Neuronal stem cell (in vitro differentiated cells): ENCODE measurements around the gene SEL1L2.

ENCODE experiments used
- DNase-seq: peaks from one replicate; pipeline ENCODE4 v3.0.0-alpha.2; 2013; ENCODE audit warnings: low spot score
- H2AFZ ChIP-seq: one replicate; pipeline ENCODE4 v1.6.1; 2013; ENCODE audit warnings: mild to moderate bottlenecking, low read length, inconsistent platforms
- H2AK5ac ChIP-seq: 2 replicates; pipeline ENCODE4 v1.6.1; 2013; ENCODE audit warnings: low read depth, mild to moderate bottlenecking, inconsistent platforms, low read length, moderate library complexity, mixed read lengths
- H2BK120ac ChIP-seq: 2 replicates; pipeline ENCODE4 v1.6.1; 2013; ENCODE audit warnings: low read depth, mild to moderate bottlenecking, inconsistent platforms, low read length, moderate library complexity, mixed read lengths
- H2BK12ac ChIP-seq: one replicate; pipeline ENCODE4 v1.6.1; 2013; ENCODE audit warnings: low read length, inconsistent platforms
- H2BK15ac ChIP-seq: 2 replicates; pipeline ENCODE4 v1.6.1; 2013; ENCODE audit warnings: mild to moderate bottlenecking, low read length, inconsistent platforms, mixed read lengths
- H2BK5ac ChIP-seq: one replicate; pipeline ENCODE4 v1.6.1; 2013; ENCODE audit warnings: inconsistent platforms, mild to moderate bottlenecking, low read length, moderate library complexity
- H3K14ac ChIP-seq: one replicate; pipeline ENCODE4 v1.6.1; 2013; ENCODE audit warnings: low read length, inconsistent platforms
- H3K18ac ChIP-seq: 2 replicates; pipeline ENCODE4 v1.6.1; 2013; ENCODE audit warnings: low read length, inconsistent platforms
- H3K23ac ChIP-seq: 2 replicates; pipeline ENCODE4 v1.6.1; 2013; ENCODE audit warnings: low read depth, mild to moderate bottlenecking, mixed read lengths, low read length, inconsistent platforms; ENCODE audit not compliant: poor library complexity
- H3K27ac ChIP-seq: replicated peaks from 3 replicates; pipeline ENCODE4 v1.5.1; 2013; ENCODE audit warnings: low read length, inconsistent platforms
- H3K27me3 ChIP-seq, 3 experiments: 2 replicates each; pipeline ENCODE4 v1.6.1; 2013; ENCODE audit warnings: low read length in 3 of 3, mild to moderate bottlenecking in 2 of 3, inconsistent platforms in 1 of 3, low read depth in 1 of 3, mixed read lengths in 1 of 3, moderate library complexity in 1 of 3; ENCODE audit not compliant: control insufficient read depth in 3 of 3, insufficient read depth in 3 of 3
- H3K36me3 ChIP-seq, 2 donors: replicated peaks in 1 of 2; 2 replicates each; pipeline ENCODE4 v1.6.1; 2013; ENCODE audit warnings: low read length in 2 of 2; ENCODE audit not compliant: control insufficient read depth in 2 of 2, insufficient read depth in 2 of 2
- H3K4ac ChIP-seq: 2 replicates; pipeline ENCODE4 v1.6.1; 2013; ENCODE audit warnings: inconsistent platforms, mild to moderate bottlenecking, low read length, moderate library complexity
- H3K4me1 ChIP-seq, 2 donors: 1 replicate in 1 of 2; 2 replicates in 1 of 2; pipeline ENCODE4 v1.6.1; 2013; ENCODE audit warnings: low read length in 2 of 2, low read depth in 1 of 2; ENCODE audit not compliant: control insufficient read depth in 2 of 2, insufficient read depth in 1 of 2
- H3K4me2 ChIP-seq: one replicate; pipeline ENCODE4 v1.6.1; 2013; ENCODE audit warnings: mild to moderate bottlenecking, low read length, inconsistent platforms; ENCODE audit not compliant: insufficient read depth, poor library complexity, severe bottlenecking
- H3K4me3 ChIP-seq, 2 donors: 2 replicates each; pipeline ENCODE4 v1.5.1; 2013; ENCODE audit warnings: low read length in 2 of 2, mild to moderate bottlenecking in 2 of 2, inconsistent platforms in 1 of 2, moderate library complexity in 1 of 2
- H3K79me1 ChIP-seq: one replicate; pipeline ENCODE4 v1.6.1; 2013; ENCODE audit warnings: low read depth, mild to moderate bottlenecking, inconsistent platforms, low read length, moderate library complexity
- H3K9ac ChIP-seq: one replicate; pipeline ENCODE4 v1.6.1; 2013; ENCODE audit warnings: mild to moderate bottlenecking, low read depth, low read length, inconsistent platforms; ENCODE audit not compliant: poor library complexity
- H3K9me3 ChIP-seq, 2 donors: replicated peaks in 1 of 2; 2 replicates each; pipeline versions ENCODE3 to v1.6.1; 2013; ENCODE audit warnings: low read length in 2 of 2, mild to moderate bottlenecking in 2 of 2, inconsistent platforms in 1 of 2, low read depth in 1 of 2, mixed read lengths in 1 of 2, moderate library complexity in 1 of 2; ENCODE audit not compliant: control insufficient read depth in 2 of 2, insufficient read depth in 1 of 2
- H4K8ac ChIP-seq: one replicate; pipeline ENCODE4 v1.6.1; 2013; ENCODE audit warnings: low read depth, mild to moderate bottlenecking, inconsistent platforms, low read length, moderate library complexity
- H4K91ac ChIP-seq: one replicate; pipeline ENCODE4 v1.6.1; 2013; ENCODE audit warnings: low read length, low read depth, mild to moderate bottlenecking, inconsistent platforms; ENCODE audit not compliant: poor library complexity
- WGBS, 2 donors: extraction: QIAGEN DNeasy Blood & Tissue Kit; methylation state at CpG; one replicate each; pipeline ENCODE4 v1.1.7; 2013; ENCODE audit warnings: missing lambda C conversion rate in 2 of 2, mixed read lengths in 1 of 2; ENCODE audit not compliant: insufficient read length in 2 of 2, insufficient replicate concordance in 1 of 2; ENCODE audit errors: extremely low coverage in 2 of 2; 5-methylcytosine and 5-hydroxymethylcytosine counted together

SEL1L2 gene

DNA sequence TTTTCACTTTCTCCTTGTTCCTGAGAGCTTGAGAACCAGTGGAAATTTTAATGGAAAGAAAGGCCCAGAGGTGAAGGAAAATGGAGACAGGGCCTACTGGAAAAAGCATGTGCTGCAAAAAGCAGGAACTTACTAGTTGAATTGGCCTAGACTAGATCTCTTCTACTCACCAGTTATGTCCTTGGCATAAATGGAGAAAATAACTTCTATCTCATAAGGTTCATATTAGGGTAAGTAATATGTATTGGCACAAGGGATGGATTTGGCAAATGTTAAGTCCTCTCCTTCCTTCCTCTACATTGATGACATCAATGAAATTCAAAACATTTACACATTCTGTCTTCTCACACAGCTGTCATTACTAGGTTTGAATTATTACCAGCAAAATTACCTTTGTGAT lies 131.5 kb downstream of the SEL1L2 start:
- Histone ChIP-seq H3K4me3 (no peak overlapping the region), H4K91ac (no peak overlapping the region)

DNA sequence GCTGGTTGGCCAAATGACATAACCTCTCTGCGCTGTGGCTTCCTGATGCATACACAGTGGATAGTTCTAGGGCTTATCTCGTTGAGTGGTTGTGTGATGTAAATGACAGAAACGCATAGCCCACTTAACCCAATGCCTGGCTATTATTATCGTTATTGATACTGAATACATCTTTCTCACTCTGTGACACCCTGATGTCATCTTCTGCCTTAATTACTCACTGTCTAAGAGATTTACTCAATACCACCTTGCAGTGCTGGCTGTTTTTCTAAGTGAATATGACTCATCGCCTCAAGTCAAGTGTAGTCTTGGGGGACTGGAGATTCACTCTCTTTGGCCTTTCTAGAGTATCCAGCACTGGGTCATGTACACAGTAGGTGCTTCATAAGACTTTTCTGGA lies 132.0 kb downstream of the SEL1L2 start:
- no peak for DNase-seq
- no peak overlapping the region for H4K8ac ChIP-seq
- H3K9ac ChIP-seq: no peak overlapping the region
- no peak overlapping the region for H3K4me3 ChIP-seq
- no peak overlapping the region for H2AK5ac ChIP-seq
- H3K4me2 ChIP-seq: no peak overlapping the region
- H3K36me3 ChIP-seq: no peaks in the 10 kb centered on the region
- no CpG with 5 or more reads among the region's 5 CpGs for WGBS, 2 donors
- H2BK15ac ChIP-seq: no peak overlapping the region
- no peak overlapping the region for H3K14ac ChIP-seq
- H3K27ac ChIP-seq: no peak overlapping the region
- no peak overlapping the region for H2BK5ac ChIP-seq
- H2AFZ ChIP-seq: no peak overlapping the region
- no peak overlapping the region for H3K23ac ChIP-seq
- H2BK12ac ChIP-seq: no peak overlapping the region
- H3K9me3 ChIP-seq: no peaks in the 10 kb centered on the region
- H2BK120ac ChIP-seq: no peak overlapping the region
- no peak overlapping the region for H3K4ac ChIP-seq
- H3K79me1 ChIP-seq: no peaks in the 10 kb centered on the region
- no peaks in the 10 kb centered on the region for H3K27me3 ChIP-seq
- no peak overlapping the region for H4K91ac ChIP-seq
- H3K4me1 ChIP-seq: no peaks in the 10 kb centered on the region
- H3K18ac ChIP-seq: no peak overlapping the region

More for the DNA sequence above, 131.5 kb downstream of the SEL1L2 start:
- DNase-seq: no peak
- no peak overlapping the region for H3K9ac ChIP-seq
- H3K4me1 ChIP-seq: no peaks in the 10 kb centered on the region
- no peak overlapping the region for H2BK12ac ChIP-seq
- no peak overlapping the region for H4K8ac ChIP-seq
- no peaks in the 10 kb centered on the region for H3K9me3 ChIP-seq
- no peaks in the 10 kb centered on the region for H3K36me3 ChIP-seq
- no peak overlapping the region for H3K14ac ChIP-seq
- no peak overlapping the region for H3K4me2 ChIP-seq
- no peaks in the 10 kb centered on the region for H3K27me3 ChIP-seq
- no peak overlapping the region for H2BK5ac ChIP-seq
- no peak overlapping the region for H2BK15ac ChIP-seq
- no peak overlapping the region for H3K23ac ChIP-seq
- H3K4ac ChIP-seq: no peak overlapping the region
- H3K79me1 ChIP-seq: no peaks in the 10 kb centered on the region
- no peak overlapping the region for H2BK120ac ChIP-seq
- H3K27ac ChIP-seq: no peak overlapping the region
- H2AK5ac ChIP-seq: no peak overlapping the region
- no peak overlapping the region for H3K18ac ChIP-seq
- H2AFZ ChIP-seq: no peak overlapping the region

DNA sequence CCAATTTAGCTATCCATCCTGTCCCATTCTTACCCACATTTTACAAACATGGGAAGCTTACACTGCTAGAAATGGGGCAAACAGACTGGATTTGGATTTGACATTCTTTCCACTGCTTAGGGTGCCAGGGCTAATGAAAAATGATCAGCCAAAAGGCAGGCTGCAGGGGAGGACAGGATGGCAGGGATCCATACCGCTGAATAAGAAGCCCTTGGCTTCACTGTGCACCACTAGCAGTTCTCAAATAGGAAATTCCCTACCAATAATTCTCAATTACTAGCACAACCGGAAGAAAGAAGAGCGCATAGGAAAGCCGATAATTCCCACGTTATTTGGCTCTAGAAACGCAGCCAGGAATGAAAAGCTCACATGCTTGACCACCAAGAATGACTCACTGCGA lies 132.5 kb downstream of the SEL1L2 start:
- Histone ChIP-seq H3K14ac (no peak overlapping the region), H3K27me3 (no peaks in the 10 kb centered on the region), H2BK5ac (no peak overlapping the region), H2BK12ac (no peak overlapping the region), H3K4me1 (no peaks in the 10 kb centered on the region), H3K27ac (no peak overlapping the region), H3K36me3 (no peaks in the 10 kb centered on the region), H3K23ac (no peak overlapping the region), H4K91ac (no peak overlapping the region), H3K79me1 (no peaks in the 10 kb centered on the region), H3K4me3 (no peak overlapping the region), H3K4ac (no peak overlapping the region), H2AK5ac (no peak overlapping the region), H3K9ac (no peak overlapping the region), H4K8ac (no peak overlapping the region), H2BK15ac (no peak overlapping the region), H3K9me3 (no peaks in the 10 kb centered on the region), H3K18ac (no peak overlapping the region), H3K4me2 (no peak overlapping the region), H2BK120ac (no peak overlapping the region), H2AFZ (no peak overlapping the region)
- DNase-seq: no peak
- no CpG with 5 or more reads among the region's 7 CpGs for WGBS, 2 donors

DNA sequence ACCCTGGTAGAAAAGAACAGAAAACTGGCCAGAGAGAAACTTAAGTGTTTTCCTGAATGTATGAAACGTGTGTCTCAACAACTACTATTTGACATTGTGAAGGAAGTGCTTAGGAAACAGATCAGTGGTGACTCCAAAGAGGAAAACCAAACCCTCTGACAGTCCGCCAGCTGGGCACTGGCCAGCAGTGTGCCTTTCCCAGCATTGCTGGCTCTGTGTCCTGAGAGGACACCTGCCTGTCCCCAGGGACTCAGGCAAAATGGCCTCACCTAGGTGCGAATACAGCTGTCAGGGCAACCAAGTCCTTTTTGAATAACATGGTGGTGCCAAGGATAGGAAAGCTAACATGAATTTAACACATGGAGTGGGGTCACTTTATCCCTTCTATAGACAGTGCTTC lies 133.1 kb downstream of the SEL1L2 start:
- Histone ChIP-seq H3K9ac (no peak overlapping the region), H3K4me2 (no peak overlapping the region), H3K23ac (no peak overlapping the region), H3K18ac (no peak overlapping the region), H3K4me1 (no peaks in the 10 kb centered on the region), H4K91ac (no peak overlapping the region), H2AK5ac (no peak overlapping the region), H3K27ac (no peak overlapping the region), H3K9me3 (no peaks in the 10 kb centered on the region), H3K27me3 (no peaks in the 10 kb centered on the region), H2BK12ac (no peak overlapping the region), H2BK5ac (no peak overlapping the region), H3K4ac (no peak overlapping the region), H3K14ac (no peak overlapping the region), H2AFZ (no peak overlapping the region), H2BK120ac (no peak overlapping the region), H3K36me3 (no peaks in the 10 kb centered on the region), H4K8ac (no peak overlapping the region), H2BK15ac (no peak overlapping the region), H3K4me3 (no peak overlapping the region), H3K79me1 (no peaks in the 10 kb centered on the region)
- no CpG with 5 or more reads among the region's 3 CpGs for WGBS, 2 donors
- no peak for DNase-seq
